Measurements from ENCODE around the gene NCAPG2.

Gene NCAPG2

GRCh38 chr7:158620418-158620817 is 84.2 kb downstream of the NCAPG2 start:
- no peak for DNase-seq

GRCh38 chr7:158618745-158619140 is 85.9 kb downstream of the NCAPG2 start:
- DNase-seq = no peak

GRCh38 chr7:158617737-158618128 is 86.9 kb downstream of the NCAPG2 start:
- no peak for DNase-seq

DNA sequence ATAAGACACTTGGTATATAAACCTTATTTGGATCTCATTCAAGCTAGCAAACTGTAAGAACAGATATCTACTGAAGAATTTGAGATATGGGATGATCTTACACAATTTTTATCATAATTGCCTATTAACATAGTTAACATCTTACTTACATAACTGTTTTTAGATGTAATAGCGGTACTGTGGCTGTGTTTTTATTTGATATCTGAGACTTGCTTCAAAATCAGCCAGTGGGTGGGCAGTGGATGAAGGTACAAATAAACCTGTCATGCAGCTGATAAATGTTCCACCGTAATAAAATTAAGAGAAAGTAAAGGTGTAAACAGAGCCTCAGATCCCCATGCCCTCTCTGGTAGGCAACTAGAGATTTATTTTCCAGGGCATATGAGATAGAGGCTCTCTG is 88.6 kb downstream of the NCAPG2 start:
- no peak for DNase-seq

GRCh38 chr7:158614700-158615099 is 89.9 kb downstream of the NCAPG2 start:
- no peak for DNase-seq

DNA sequence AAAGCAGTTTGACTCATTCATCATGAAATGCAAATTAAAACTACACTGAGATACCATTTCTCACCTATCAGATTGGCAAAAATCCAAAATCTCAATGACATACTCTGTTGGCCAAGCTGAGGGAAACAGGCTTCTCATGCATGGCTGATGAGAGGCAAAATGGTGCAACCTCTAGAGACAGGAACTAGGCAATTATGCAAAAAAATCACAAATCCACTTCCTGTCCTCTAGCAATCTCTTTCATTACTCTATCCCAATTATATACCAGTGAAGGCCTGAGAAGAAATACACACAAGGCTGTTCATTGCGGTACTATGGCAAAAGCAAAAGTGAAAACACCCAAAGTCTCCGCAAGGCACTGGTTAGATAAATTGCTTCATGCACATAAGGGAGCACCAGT is 91.1 kb downstream of the NCAPG2 start:
- DNase-seq = no peak

DNA sequence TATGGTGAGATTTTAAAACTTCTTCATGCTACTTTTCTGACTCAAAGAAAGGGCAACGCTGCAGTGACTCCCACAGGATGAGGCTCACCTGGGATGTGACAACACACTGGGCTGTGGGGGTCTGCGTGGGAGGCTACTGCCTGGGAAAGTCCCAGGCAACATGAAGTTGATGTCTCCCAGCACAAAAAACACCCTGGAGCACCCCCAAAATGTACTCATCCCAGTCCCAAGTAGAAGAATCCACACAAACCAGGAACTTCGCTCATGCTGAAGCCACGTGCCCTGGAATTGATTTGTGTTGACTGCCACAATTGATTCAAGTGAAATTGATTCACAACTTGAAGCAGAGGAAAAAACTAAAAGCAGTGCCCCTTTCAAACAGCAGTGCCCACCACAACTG is 92.1 kb downstream of the NCAPG2 start:
- DNase-seq = no peak

- DNase-seq = no peak
These were observed 93.1 kb downstream of the NCAPG2 start for GRCh38 chr7:158611541-158611940.

GRCh38 chr7:158609313-158609974 is 95.2 kb downstream of the NCAPG2 start:
- no peak for DNase-seq

DNA sequence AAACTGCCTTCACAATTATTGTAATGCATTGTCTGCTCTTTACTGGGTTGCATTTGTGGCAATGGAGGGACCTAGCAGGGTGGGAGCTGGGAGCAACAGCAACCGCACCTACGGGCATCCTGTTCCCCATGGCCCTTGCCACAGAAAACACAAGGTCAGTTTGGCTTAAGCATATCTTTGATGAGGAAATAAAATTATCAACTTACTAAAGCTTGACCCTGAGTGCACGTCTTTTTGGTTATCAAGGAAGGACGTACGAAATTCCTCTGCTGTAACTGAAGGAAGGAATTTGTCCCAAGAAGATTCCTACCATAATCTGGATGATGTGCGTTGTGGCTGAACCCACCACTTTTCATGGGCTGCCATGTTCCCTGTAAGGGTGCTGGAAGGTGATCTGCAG is 97.0 kb downstream of the NCAPG2 start:
- DNase-seq = no peak

DNA sequence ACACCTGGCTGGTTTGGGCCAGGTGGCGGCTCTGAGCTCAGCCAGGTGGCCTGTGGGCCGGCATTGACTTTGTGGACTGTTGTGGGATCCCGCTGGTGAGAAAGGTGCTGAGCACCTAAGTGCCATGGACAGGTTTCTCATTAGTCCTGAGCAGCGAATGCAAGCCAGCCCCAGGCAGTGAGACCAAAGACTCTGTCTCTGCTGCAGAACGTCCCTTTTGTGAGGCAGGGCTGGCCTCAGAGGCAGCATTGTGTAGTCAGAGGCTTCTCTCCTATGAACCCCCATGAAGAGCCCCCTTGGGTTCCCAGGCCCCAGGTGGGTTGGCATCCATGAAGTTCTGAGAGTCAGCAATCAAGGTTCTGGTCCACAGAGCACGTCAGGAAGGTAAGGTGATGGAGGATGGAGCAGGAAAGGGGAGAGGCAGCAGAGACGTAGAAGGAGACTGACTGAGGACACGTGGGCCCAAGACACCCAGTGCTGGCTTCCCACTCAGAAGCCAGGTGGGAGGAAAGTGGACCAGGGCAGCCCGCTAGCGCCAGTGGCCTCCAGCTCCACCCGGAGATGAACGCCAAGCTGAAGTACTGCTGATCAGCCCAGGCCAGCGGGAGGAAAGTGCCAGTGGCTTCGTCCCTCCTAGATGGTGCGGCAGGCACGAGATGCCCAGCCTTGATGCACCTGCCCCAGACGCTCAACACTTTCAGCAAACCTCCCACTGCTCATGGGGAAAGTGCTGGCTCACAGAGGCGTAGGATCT is 97.8 kb downstream of the NCAPG2 start:
- no peak for DNase-seq

GRCh38 chr7:158606129-158606528 is 98.5 kb downstream of the NCAPG2 start:
- no peak for DNase-seq

DNA sequence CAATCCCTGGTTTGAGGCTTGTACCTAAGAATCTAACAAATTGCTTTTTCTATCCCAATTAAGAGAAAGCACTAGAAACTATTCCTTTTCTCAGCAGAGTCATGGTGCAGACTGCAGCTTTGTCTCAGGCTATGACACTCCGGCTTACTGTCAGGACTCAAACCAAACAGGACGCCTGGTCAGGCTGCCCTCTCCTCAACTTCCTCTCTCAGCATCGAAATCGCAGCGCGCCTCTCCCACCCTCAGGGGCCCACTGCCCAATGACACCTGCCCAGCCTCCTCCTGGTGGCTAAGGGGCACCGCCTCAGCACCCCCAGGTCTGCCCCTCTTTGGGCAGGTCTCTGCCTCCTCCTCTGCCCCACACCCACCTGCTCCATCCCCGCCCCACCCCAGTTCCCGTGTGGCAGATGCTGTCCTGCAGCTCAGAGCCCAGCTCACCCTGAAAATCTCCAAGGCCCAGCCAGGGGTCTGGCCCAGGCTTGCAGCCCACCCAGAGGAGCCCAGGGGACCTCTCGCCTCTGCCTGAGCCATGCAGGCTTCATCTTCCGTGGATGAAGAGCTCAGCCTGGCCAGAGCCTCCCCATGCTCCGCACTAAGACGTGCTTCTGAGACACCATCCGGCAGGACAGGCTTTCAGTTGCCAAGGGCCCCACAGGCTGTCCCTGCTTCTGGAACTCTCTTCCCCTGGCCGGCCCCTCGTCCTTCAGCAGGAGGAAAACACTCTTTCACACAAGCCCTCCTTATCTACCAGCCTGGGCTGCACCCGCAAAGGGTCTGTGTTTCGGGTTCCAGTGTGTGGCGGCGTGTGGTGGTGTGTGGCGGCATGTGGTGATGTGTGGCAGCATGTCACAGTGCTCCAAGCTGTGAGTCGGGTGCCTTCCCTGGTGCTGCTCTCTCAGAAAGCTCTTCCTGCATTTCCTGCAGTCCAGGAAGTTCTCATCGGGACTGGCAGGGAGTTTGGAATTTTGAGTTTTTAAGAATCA is 100.5 kb downstream of the NCAPG2 start:
- DNase-seq = no peak

DNA sequence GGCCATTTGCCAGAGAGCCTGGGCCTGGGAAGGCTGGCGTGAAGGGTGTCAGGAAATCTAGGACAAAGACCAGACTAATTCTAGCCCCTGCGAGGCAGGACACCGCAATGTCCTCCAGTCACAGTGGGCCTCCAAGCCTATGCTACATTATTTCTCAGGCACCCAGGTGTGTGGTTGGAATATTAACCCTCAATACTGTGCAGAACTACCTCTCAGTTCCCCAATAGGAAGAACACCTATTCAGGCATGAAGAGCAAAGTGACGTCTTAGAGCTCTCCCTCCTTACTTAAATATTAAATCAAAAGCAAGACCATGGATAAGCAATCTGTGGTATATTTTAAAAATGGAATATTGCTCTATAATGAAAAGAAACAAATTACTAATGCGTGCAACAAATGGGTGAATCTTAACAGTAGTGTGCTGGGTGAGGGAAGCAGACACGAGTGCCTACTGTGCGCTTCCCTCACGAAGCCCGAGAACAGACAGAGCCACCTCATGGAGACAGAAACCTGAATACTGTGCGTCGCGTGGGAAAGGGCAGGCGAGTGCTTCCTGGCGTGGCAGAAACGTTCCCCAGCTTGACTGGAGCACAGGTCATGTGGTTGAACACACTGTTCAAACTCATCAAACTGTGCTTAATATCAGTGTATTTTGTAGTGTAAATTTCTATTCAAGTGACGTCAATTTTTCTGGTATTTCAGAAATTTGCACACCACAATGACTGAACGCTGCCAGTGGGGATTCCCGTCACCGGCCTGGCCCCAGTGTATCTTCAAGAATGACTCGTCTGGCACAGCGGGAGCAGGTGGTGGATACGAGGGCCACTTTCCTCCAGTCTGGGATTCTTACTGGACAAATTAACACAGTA is 101.5 kb downstream of the NCAPG2 start:
- DNase-seq = no peak

- DNase-seq = no peak
These were observed 102.6 kb downstream of the NCAPG2 start for GRCh38 chr7:158602041-158602440.

GRCh38 chr7:158601090-158601489 is 103.5 kb downstream of the NCAPG2 start:
- no peak for DNase-seq

DNA sequence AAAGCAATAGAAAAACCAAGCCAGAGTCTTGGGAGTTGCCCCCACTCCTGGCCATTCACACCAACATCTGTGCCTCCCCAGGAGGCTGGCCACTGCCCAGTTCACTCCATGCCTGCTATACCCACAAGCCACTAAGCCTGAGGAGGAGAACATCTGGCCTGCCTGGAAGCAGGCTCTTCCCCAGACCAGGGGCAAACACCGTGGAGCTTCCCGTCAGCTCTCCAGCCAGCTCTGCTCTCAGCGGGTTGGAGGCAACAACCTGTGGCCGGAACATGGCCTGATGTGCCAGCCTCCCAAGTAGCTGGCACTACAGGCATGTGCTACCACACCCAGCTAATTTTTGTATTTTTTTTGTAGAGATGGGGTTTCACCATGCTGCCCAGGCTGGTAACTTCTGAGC is 107.9 kb downstream of the NCAPG2 start:
- DNase-seq = no peak

DNA sequence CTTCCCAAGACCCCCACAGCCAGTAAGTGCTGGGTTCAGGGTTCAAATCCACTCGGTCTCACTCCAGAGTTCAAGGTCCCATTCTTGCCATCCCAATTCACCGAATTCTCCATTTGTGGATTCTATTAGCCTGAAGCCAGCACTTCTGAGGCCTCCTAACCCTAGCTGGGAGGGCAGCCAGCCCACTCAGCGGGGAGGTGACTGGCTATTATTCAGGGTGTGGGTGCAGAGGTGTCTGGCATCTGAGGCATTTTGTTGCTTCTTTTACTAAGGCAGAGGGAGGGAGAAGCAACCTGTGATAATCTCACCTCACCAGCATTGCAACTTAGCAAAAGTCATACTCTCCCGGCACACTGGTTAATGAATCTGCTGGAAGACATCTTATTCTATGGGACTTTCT is 108.3 kb downstream of the NCAPG2 start:
- no peak for DNase-seq

- no peak for DNase-seq
These were observed 109.5 kb downstream of the NCAPG2 start for GRCh38 chr7:158595068-158595467.

DNA sequence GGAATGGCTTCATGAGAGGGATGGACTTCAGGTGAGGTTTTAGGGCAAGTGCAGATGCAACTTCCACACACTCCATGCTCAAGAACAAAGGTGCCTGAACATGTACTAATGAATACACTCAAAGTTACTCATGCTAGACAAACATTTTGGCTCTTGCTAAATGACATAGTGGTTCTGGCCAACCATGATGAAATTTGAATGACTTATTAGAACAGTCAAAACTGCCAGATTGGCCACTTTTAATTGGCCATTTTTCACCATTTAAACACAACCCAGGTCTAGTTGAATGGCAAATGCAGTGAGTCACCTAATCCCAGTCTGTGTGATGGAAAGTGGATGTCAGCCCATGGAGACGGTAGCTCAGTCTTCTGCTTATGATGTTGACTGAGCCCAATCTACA is 112.1 kb downstream of the NCAPG2 start:
- no peak for DNase-seq

GRCh38 chr7:158591944-158592343 is 112.7 kb downstream of the NCAPG2 start:
- no peak for DNase-seq

DNA sequence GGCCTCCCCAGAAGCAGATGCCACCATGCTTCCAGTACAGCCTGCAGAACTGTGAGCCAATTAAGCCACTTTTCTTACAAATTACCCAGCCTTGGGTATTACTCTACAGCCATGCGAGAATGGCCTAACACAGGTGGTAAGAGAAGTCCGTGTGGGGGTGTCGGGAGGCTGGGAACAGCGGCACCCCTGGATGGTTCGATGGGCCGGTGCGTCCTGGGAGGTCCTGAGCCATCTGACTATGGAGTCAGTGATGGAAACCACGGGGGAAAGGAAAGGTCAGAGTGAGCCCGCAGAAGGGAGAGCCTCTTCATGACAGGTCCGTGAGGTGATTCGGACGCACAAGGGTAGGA is 114.4 kb downstream of the NCAPG2 start:
- no peak for DNase-seq

DNA sequence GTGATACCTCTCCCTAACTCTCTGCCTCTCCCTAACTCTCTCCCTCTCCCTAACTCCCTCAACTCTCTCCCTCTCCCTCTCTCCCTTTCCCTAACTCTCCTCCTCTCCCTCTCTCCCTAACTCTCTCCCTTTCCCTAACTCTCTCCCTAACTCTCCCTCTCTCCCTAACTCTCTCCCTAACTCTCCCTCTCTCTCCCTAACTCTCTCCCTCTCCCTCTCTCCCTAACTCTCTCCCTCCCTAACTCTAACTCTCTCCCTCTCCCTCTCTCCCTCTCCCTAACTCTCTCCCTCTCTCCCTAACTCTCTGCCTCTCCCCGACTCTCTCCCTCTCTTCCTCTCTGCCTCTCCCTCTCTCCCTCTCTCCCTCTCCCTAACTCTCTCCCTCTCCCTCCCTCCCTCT is 115.0 kb downstream of the NCAPG2 start:
- DNase-seq = no peak
